ENCODE measurements around the gene ZNF431. TPM values are rescaled to one million over a fixed set of nuclear protein-coding genes. Genes with fewer than 3 reads are reported as not detected.
"Not testable (repeated sequence)": the region's sequence is repeated elsewhere in the genome, so short reads cannot be mapped to it uniquely, and the experiment has no call there.

ZNF431 gene
- total RNA-seq, 3 donors from 2014 or later: 8.6 to 13.8 (median 11.6) TPM

GRCh38 chr19:21166436-21166835 is 24.6 kb downstream of the ZNF431 start:
- DNase-seq: no peak
- Histone ChIP-seq H3K36me3 (ENCODE audit: low read depth) (no peaks in the 10 kb centered on the region), H3K9me3 (no peaks in the 10 kb centered on the region), H3K4me1 (ENCODE audit: low read depth) (no peaks in the 10 kb centered on the region), H3K4me3 (no peak overlapping the region)
- intact Hi-C loops (cut with DNase I, micrococcal nuclease): no loop called here
- no peak for ATAC-seq
- no peak for TF ChIP-seq CTCF (IDR thresholded peaks at IDR 0.05)

- no peak for TF ChIP-seq CTCF (IDR thresholded peaks at IDR 0.05)
- Histone ChIP-seq H3K4me3 (no peak overlapping the region), H3K36me3 (ENCODE audit: low read depth) (no peaks in the 10 kb centered on the region), H3K4me1 (ENCODE audit: low read depth) (no peaks in the 10 kb centered on the region), H3K9me3 (no peaks in the 10 kb centered on the region)
- intact Hi-C loops (cut with DNase I, micrococcal nuclease): no loop called here
- no peak for ATAC-seq
- DNase-seq: no peak
Measured at GRCh38 chr19:21197590-21198295, 55.9 kb downstream of the ZNF431 start.

DNA sequence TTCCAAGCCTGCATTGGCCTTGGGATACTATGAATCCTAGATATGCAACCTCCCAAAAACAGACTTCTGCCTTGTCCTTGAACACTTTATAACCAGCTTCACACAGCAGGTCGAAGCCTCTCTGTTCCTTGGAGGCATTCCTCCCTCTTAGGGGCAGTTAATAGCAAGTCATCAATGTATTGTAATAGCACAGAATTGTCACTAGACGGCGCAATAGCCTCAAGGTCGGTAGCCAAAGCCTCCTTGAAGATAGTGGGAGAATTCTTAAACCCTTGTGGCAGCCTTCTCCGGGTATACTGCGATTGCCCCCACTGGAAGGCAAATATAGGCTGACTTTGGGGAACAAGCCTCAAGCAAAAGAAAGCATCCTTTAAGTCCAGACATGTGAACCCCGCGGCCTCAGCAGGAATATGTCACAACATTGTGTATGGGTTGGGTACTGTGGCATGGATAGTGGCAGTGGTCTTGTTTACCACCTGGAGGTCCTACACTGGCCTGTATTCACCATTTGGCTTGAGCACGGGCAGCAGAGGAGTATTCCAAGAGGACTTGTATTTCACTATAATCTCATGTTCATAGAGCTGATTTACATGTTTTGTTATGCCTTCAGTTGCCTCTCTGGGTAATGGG is 61.1 kb downstream of the ZNF431 start:
- H3K4me3 ChIP-seq: no peak overlapping the region
- peak in 1 of 3 donors; percentile 28 for DNase-seq
- no peaks in the 10 kb centered on the region for H3K9me3 ChIP-seq
- H3K4me1 ChIP-seq (ENCODE audit: low read depth): no peaks in the 10 kb centered on the region
- intact Hi-C loops (cut with DNase I, micrococcal nuclease): loop anchor here in 1 of 2 donors (5.0 kb wide), 1 partner anchor 279 kb away; no protein-coding TSS in a partner anchor
- ATAC-seq: peak; percentile 56
- TF ChIP-seq CTCF (IDR thresholded peaks at IDR 0.05): peak; percentile 55
- H3K36me3 ChIP-seq (ENCODE audit: low read depth): no peaks in the 10 kb centered on the region

DNA sequence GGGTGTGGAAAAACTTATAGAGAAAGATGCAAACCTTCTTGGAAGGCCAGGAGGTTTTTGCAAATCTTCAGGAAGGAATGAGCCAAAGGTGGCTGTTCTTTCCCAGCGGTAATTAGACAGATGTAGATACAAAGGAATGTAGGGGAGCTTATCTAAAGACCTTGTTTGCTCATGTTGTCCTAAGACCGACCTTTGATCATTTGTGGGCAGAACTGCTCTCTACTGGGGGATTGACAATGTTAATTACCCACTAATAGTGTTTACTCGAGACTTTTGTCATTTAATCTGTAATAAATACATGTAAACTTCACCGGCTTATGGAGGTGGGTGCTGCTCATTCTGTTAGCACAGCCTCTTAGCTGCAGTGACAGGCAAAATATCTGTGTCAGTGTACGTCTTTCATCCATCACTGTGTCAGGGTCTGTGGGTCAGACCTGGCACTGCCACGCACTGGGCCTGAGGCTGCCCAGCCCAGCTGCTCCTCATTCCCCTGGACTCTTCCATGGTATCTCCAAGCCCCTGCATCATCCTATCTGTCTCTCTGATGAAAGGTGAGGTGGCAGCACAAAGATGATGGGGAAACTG is 68.3 kb downstream of the ZNF431 start:
- Histone ChIP-seq H3K9me3 (peaks cover 3% of the 10 kb centered on the region), H3K4me3 (no peak overlapping the region), H3K36me3 (ENCODE audit: low read depth) (no peaks in the 10 kb centered on the region), H3K4me1 (ENCODE audit: low read depth) (no peaks in the 10 kb centered on the region)
- ATAC-seq (no peak), DNase-seq (no peak)
- intact Hi-C loops (cut with DNase I, micrococcal nuclease): no loop called here
- no peak for TF ChIP-seq CTCF (IDR thresholded peaks at IDR 0.05)

DNA sequence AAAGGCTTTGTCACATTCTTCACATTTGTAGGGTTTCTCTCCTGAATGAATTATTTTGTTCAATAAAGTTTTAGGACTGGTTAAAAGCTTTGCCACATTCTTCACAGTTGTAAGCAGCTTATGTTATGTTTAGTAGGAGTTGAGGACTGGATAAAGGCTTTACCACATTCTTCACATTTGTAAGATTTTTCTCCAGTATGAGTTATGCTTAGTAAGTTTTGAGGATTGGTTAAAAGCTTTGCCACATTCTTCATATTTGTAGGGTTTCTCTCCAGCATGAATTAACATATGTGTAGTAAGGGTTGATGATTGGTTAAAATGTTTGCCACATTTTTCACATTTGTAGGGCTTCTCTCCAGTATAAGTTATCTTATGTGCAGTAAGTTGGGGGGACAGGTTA is 79.9 kb downstream of the ZNF431 start:
- ATAC-seq (no peak), DNase-seq (no peak)
- Histone ChIP-seq H3K36me3 (ENCODE audit: low read depth) (no peaks in the 10 kb centered on the region), H3K9me3 (no peaks in the 10 kb centered on the region), H3K4me1 (ENCODE audit: low read depth) (no peaks in the 10 kb centered on the region), H3K4me3 (no peak overlapping the region)
- TF ChIP-seq CTCF (IDR thresholded peaks at IDR 0.05): no peak
- intact Hi-C loops (cut with DNase I, micrococcal nuclease): no loop called here

- H3K36me3 ChIP-seq (ENCODE audit: low read depth); H3K4me3 ChIP-seq; ATAC-seq; H3K4me1 ChIP-seq (ENCODE audit: low read depth); DNase-seq; intact Hi-C loops (cut with DNase I, micrococcal nuclease): not testable (repeated sequence)
- peaks cover 43% of the 10 kb centered on the region for H3K9me3 ChIP-seq
Measured at GRCh38 chr19:21229938-21230337, 88.1 kb downstream of the ZNF431 start.

Measured in mucosa of descending colon (tissue), 3 donors.